Measurements from ENCODE around the gene RADIL.

RADIL gene

DNA sequence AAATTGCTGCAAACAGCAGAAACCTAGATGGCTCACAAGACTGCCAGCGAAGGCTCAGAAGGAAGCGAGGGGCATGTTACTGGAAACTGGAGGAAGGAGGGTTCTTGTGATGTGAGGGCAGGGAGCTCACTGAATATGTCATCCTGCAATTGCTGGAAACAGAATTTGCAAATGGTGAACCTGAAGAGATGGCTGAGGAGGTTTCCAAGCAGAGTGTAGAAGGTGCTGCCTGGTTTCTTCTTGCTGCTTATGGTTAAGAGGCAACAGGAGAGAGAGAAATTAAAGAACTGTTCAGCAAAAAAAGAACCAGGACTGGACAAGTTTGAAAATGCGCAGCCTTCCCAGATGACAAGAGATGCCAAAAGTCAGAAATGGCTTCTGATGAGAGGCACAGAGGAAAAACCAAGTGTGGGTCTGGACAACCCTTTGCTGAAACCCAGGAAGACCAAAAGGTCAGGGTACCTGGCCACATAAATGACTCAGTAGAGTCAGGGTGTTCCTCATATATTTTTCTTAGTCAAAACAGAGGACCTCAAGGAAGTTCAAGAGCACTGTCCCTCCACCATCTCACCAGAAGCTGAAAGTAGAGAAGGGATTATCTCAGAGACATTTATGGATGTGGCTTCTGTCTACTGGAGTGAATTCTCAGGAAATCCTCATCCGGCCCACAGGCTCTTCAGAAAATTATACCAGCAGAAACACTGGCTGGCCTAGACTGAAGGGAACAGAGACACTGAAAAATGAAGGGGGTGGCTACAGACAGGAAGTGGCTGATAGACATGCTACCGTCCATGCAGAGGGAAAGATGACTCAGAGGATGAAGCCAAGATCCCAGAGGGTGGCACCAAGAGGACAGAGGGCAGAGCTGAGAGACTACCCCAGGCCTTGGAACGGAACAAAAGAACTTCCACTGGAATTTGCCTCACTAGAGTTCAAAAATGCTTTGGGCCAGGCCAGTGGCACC is 31.8 kb downstream of the RADIL start:
- no peak for DNase-seq

DNA sequence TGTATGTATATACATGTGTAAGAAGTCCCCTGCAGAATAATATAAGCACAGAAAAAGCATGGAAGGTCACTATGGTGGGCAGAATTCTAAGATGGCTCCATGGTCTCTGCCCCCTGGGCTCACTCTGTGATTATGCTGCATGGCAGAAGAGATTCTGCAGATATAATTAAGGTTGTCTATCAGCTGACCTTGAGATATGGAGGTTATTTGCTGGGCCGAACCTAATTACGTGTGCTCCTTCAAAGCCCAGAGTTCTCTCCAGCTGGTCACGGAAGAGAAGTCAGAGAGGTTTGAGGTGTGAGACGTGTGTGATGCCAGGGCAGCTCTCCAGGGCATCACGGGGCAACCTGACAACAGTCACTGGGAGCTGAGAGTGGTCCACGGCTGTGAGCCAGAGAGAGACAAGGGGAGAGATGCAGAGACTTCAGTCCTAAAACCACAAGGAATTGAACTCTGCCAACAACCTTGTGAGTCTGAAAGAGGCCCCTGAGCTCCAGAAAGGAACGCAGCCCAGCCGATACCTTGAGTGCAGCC is 33.2 kb downstream of the RADIL start:
- no peak for DNase-seq

DNA sequence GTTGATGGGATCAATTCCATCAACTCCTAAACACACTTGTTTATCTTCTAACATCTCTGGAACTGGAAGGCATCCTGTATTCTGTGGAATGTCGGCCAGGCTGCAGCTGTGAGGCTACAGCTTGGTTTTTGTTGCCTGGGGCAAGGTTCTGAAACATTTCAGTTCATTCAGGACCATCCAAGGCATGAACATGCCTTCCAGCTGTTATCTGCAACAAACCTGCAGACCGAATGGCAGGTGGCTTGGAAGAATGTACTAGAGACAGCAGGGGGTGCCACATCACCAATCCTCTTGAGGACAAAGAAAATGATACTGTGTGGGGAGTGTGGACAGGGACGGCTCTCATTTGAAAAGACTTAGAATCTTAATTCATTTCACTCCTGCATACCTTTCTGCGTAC is 34.1 kb downstream of the RADIL start:
- no peak for DNase-seq

DNA sequence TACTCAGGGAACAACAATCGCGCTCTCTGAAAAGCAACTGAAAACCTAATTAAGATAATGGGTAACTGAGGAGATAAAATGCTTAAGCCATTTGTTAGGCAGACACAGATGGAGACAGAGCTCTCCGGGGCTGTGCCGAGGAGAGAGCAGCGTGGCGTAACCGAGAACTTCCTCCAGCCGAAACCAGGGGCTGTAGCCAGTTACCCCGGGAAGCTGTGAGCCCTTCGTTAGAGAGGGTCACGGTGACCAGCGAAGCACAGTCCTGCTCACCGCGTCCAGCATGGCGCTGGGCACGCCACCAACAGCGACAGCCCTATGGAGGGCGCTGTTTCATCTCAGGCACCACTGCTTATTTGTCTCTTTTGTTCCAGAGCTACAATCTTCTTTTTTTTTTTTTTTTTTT is 37.8 kb downstream of the RADIL start:
- DNase-seq = no peak

DNA sequence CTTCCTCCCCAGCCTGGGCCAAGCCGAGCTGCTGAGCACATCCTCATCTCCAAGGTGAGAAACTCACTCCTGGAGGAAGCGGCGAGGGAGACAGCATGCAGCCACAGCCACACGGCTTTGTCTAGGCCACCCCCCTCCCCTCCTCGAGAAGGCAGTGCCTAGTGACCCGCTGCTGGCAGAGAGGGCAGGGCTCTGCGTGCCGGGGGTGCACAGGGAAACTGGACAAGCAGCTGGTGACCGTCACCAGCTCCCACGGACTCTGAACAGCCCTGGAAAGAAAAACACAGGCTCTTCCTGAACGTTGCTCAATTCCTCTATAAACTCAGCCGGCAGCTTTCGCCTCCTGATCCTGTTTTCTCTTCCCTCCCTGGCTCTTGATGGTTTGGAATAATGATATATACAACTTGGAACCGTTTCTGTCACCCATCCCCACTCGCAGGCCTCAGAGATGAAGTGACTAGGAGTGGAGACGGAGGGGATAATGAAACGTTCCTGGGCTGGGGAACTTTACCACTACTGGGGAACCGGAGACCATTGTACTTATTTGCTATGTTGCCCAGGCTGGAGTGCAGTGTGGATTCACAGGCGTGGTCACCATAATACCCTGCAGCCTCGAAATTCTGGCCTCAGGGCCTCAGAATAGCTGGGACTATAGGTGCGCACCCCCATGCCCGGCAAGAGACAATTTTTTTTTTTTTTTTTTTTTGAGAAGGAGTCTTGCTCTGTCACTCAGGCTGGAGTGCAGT is 41.0 kb downstream of the RADIL start:
- DNase-seq = no peak

DNA sequence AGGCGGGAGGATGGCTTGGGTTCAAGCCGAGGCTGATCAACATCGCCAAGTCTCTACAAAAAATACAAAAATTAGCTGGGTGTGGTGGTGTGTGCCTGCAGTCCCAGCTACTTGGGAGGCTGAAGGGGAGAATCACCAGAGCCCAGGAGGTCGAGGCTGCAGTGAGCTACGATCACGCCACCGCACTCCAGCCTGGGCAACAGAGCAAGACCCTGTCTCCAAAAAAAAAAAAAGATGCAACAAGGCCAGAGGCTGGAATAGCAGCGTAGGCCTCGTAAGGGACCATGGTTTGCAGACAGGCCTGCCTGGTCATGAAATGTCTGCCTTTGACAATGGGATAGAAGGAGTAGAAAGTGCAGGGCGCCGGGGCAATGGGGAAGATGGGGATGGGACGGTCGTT is 41.7 kb downstream of the RADIL start:
- no peak for DNase-seq

DNA sequence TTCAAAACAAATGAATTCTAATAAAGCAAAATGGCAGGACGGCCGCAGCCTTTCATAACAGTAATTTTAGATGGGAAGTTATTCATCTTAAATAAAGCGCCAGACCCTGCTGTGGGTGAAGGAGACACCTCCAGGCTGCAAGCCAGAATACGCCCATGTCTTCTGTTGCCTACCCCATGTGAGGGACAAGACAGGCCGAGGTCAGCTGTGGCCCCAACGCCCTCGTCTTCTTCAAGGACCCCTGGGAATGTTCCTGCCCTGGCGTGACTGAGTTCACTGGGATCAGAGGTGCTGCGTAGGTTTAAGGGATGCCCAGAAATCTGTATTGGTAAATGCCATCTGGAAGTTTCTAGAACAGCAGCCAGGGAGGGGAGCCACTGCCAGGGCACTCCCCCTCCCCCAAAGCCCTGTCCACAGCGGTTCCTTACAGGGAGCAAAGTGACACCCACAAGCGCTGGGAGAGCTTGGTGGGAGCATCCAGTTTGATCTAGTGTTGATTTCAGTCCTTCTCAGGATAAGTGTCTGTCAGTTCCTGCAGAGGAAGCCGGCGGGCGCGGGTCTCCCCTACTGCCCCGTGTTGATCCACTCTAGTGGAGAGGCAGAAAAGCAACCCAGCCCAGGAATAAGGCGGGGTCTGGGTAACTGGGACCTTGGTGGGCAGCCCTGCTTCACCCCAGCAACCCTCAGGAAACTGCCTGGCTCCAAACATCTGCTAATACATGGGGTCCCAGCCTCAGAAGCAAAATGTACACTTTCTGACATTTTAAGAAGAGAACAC is 42.3 kb downstream of the RADIL start:
- no peak for DNase-seq

DNA sequence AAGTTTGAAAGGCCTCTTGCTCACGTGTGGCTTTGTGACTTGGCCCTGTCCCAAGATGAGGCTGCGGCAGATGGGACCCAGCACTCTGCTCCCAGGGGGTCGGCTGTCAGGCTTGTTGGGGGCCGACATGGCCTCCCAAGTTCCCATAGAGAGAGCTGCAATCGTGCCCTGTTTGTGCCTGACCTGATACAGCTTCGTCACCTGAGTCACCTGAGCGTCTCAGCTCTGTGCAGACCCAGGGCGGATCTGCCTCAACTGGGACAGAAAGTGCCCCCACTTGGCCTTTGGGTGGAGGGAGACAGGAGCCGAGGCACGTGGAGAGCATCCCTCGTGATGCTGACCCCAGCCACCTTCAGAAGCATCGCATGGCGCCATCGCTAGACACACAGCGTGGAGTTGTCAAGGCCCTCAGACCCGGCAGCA is 43.4 kb downstream of the RADIL start:
- no peak for DNase-seq

DNA sequence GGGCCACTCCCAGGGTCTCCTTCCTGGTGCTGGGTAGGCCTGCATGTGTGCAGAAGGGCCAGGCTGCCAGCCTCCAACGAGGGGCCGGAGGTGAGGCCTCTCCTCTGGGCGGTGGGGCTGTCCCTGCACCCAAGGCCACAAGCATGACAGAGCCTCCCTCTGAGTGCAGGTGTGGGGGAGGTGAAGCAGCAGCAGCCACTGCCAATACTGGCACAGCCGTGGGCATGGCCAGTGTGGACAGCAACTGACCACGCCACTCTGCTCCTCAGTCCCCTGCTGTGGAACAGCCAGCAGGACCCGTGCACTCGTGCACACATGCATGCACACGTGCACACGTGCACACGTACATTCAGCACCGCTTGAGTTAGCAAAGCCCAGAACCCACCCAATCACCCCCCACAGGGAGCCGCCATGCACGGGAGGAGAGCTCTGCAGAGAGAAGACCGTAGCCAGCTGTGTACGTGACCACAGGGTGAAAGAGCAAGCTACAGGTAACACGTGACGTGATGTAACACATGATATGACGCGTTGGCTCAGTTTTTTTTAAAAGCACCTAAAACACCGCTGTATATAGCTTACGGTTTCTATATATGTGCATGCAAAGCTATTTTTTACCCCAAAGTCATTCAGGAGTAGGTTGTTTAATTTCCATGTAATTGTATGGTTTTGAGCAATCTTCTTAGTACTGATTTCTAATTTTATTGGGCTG is 44.7 kb downstream of the RADIL start:
- no peak for DNase-seq

DNA sequence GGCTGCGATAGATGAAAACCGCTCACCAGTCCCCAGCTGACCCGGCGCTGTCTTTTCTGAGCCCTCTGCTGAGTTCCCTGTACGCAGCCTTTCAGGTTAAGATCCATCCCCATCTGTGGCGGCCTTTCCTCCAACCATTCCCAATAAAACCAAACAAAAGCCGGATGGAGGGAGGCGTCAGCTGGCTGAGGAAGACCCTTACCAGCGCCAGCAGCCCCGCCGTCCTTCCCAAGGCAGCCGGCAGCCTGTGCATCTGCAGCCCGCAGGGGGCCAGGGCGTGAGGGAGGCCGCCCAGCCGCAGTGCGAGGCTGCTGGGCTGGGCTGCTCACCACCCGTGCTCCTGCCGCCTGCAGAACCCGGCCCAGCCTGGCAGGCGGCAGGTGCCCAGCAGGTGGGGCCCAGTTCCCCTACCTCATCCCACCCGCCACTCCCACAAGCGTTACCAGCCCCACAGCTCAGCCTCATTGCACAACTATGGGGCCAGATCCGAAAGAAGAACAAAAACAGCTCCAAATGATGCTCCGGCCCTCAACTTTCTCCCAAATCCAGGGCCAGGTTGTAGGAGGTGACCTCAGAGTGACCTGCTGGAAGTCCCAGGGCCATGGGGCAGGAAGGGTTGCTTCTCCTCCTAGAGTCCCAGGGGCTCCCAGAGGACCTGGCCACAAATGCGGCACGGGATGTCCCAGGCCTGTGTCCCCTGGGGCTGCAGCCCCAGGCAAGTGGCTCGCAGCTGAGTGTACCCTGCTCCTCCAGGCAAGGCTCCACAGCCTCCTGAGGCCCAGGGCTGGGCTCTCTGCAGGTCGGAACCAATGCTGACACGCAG is 45.5 kb downstream of the RADIL start:
- DNase-seq = no peak

DNA sequence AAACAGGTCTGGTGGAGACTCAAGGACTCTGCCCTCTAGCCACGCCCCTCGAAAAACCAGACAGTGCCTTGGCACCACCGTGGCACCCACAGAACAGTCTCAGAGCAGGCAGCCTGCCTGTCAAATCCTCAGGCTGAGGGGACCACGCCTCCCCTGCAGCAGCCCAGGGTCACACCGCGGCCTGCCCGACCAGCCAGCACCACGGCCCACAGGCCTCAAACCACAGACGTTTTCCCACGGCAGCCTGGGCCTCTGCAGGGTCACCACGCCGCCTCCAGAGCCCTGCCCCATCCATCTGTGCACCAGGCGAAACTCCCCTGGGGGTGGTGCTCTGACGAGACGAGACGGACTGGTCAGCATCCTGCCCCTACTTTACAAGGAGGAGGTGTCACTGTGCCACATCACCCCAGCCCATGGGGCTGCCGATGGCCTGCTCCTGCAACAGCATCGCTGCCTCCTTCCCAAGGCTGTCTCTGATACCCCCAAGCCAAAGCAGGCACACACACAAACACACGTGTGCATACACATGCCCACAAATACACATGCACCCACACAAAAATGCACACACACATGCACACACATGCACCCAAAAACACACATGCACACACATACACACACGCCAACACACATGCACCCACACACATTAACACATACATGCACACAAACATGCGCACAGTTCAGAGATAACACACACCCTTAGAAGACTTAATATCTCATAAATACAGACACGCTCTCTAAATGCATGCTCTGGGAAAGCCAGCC is 46.3 kb downstream of the RADIL start:
- DNase-seq = no peak

DNA sequence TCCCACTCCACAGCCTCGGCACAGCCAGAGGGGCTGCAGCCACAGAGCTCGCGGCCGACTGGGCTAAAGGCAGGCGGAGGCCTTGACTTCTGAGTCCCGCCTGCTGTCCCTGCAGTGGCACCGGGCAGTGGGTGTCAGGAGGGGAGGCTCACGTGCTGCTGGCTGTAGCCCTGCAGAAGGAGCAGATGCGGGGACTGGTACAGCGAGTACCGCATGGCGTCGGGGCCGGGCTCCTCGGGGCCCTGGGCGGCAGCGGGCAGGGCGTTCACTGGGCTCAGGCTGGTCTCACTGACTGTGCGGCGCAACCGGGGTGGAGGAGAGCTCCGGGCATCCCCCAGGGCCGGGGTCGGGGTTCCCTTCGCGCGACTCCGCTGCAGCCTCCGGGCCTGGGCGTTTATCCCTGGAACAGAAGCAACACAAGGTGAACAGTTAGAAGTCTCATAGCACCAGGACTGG is 47.3 kb downstream of the RADIL start:
- no peak for DNase-seq

DNA sequence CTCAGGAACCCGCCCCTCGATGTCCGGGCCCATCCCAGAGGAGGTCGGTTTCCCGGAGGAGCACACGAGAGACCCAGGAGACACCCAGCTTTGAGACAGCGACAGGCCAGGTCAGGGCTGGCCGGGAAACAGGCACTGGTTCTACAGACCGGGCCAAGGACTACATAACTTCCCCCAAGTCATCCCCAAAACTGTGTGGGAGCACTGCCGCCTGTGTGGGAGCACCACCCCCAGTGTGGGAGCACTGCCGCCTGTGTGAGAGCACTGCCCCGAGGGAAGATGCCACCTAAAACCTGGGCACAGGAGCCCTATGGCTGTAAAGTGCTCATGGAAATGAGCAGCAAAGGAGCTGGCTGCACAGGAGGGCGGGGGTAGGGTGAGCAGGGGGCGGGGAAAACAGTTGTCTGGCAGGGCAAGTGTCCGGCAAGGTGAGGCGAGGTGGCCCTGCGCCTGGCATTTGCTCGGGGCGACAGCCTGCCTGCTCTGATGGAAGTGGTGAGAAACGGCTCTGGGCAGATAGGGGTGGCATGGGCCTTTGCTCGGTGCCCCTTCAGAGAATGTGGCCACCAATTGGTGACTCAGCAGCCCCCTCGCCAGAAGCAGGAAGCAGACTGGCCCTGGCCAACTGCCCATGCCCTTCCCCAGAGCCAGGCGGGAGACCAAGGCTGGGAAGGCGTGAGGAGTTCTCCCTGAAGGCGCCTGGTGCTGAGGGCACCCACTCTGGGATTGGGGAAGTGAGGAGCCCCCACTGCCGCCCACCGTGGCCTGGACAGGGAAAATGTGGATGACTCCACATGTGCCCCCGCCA is 47.9 kb downstream of the RADIL start:
- DNase-seq = no peak

DNA sequence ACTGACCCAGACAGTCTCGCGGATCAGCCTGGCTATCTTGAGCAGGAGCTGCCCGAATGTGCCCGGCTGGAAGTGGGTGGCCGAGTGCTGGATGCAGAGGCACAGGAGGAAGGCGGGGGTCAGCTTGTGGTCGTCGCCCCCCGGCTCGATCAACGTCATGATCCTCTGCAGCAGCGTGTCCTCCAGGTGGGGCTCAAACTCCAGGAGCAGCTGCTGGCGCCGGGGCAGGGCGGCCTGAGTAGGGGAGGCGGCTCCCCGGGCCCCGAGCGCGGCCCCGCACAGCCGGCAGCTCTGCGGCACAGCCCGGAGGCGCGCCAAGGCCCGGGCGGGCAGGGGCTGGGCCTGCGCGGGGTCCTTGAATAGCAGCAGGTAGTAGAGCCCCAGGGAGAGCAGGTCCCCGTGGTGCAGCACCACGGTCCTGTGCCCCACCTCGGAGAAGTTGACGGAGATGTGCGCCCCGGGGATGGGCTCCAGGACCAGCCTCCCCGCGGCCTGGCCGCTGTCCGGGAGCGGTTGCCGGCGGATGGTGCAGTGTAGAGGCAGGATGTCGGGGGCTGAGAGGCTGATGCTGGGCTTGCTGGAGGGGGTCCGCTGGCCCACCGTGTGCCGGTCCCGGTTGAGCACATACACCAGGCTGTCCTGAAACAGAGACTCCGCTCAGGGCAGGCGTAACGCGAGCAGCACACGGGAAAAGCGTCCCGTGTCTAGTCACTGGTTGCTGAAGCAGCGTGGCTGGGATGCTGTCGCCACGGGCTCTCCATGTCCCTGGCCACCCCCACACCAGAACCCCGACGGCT is 48.7 kb downstream of the RADIL start:
- DNase-seq = no peak

DNA sequence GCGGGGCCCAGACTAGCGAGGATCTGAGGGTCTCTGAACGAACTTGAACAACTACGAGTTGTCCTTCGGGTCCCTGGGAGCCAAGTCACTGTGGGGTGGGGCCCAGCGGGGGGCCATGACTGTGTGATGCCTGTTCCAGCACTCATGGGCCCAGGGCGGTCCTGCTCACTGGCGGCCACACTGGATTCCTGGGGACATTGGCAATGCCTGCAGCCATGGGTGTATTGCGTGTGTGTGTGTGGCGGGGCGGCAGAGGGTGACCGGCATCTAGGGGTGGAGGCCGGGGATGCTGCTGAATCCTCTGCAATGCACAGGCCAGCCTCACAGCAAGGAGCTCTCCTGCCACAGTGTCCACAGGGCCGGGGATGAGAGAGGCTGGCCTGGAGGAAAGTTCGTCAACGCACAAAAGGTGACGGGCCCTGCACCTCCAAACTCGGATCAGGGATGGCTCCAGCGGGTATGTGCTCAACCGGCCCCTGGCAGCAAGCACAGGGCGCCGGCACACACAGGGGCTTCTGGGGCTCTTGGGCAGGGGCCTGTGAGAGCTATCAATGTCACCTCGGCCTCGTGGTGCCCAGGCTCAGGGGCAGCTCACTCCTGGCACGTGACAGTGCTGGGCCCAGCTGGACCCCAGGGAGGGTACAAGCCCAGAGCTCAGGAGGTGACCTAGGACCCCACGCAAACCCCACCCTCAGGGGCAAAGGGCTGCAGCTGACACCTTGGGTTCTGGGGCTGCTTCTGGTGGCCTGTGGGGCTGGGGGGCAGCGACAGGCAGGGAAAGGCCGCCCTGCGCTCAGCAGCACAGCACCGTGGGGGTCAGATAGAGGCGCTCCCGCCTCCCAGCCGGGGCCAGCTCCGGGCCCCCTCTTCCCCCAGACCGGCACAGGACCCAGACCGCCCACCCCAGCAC is 49.6 kb downstream of the RADIL start:
- DNase-seq = no peak

DNA sequence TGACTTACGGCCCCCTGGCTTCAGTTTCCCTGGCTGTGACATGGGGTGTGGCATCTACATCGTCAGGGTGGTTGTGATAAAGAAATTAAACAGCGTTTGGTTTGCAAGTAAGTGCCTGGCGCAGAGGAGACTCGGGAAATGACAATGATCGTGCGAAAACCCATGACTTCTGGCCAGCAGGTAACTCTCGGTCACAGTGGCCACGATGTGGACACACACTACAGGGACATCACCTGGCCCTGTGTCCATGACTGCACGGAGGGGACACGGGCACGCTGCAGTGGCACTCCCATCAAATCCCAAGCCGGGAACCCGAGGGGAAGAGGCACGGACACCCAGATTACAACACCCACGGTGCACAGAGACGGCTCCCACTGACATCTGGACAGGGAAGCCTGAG is 50.3 kb downstream of the RADIL start:
- no peak for DNase-seq

DNA sequence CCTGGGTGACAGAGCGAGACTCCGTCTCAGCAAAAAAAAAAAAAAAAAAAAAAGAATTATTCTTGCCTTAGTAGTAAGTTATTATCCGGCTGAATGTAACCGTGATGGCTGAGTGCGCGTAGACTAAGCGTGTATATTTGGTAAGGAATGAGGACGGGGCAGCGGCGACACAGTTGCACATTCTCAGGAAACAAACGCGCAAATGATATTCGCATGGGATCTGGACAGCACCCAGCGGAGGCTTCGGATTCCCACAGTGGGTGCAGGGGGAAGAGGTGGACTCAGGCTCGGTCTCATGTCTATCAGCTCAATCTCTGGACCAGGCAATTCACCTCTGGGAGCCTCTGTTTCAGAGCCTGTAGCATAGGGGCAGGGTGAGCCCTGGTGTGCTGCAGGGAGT is 50.8 kb downstream of the RADIL start:
- DNase-seq = no peak

All from stimulated activated CD4-positive, alpha-beta T cell treated with anti-CD3 and anti-CD28 coated beads, Interleukin-2, amount 100 ng/mL, for 24 hours (primary cell).